Vagina (tissue), 2 donors: ENCODE measurements around the gene FMNL2. TPM values are rescaled to one million over a fixed set of nuclear protein-coding genes. Genes with fewer than 3 reads are reported as not detected.

Experiments used
- DNase-seq, 2 donors: peaks; one replicate each; pipeline ENCODE4 v3.0.0-alpha.2; 2017; ENCODE audit errors: extremely low spot score in 2 of 2
- H3K27ac ChIP-seq: fragments of 200-600 bp; sonication (generic); one replicate; pipeline ENCODE4 v1.5.1; 2019
- H3K27me3 ChIP-seq: fragments of 200-600 bp; sonication (generic); one replicate; pipeline ENCODE4 v1.5.1; 2019
- H3K36me3 ChIP-seq, 2 donors: fragments of 200-600 bp; sonication (generic); one replicate each; pipeline ENCODE4 v1.5.1; 2017 to 2019
- H3K4me1 ChIP-seq: fragments of 200-600 bp; sonication (generic); one replicate; pipeline ENCODE4 v1.5.1; 2019
- H3K4me3 ChIP-seq, 2 donors: fragments of 200-600 bp; sonication (generic); 1 replicate in 1 of 2; 2 replicates in 1 of 2; pipeline ENCODE4 v1.5.1; 2016 to 2019
- H3K9me3 ChIP-seq: fragments of 200-600 bp; sonication (generic); one replicate; pipeline ENCODE4 v1.5.1; 2019
- POLR2A ChIP-seq, 2 donors: fragments of 450-650 bp; IDR thresholded peaks; one replicate each; pipeline ENCODE4 v1.6.1; 2017; ENCODE audit warnings: antibody characterized with exemption in 2 of 2, mild to moderate bottlenecking in 2 of 2, moderate library complexity in 2 of 2
- POLR2AphosphoS5 ChIP-seq, 2 donors: sonication (generic); formaldehyde crosslinking; IDR thresholded peaks; one replicate each; pipeline ENCODE4 v1.9.0; 2017; ENCODE audit warnings: antibody characterized with exemption in 2 of 2, mild to moderate bottlenecking in 2 of 2, low read depth in 1 of 2; ENCODE audit not compliant: insufficient read depth in 1 of 2
- intact Hi-C: fragments of 100-400 bp; cut with DNase I; formaldehyde crosslinking; loops from one replicate; pipeline ENCODE4 v1.15.1; 2023
- total RNA-seq: library from RNA; depleted of rRNA; stranded (reverse); fragments of >200 nt; gene quantifications from one replicate; pipeline ENCODE4 v1.2.3, GENCODE V29; 2016
- TF ChIP-seq, protein P1 (sequence below), 3 experiments: fragments of 450-650 bp in 2 of 3; fragments of 200-600 bp in 1 of 3; sonication (generic) in 1 of 3; IDR thresholded peaks; one replicate each; pipeline ENCODE4 v1.5.1; 2017 to 2019; ENCODE audit warnings: antibody characterized with exemption in 3 of 3, mild to moderate bottlenecking in 2 of 3, moderate library complexity in 2 of 3

The FMNL2 gene
- total RNA-seq, 1 donor from 2014 or later, result 35.4 TPM

- no peak for DNase-seq
- Histone ChIP-seq H3K27ac (no peak overlapping the region), H3K4me1 (no peaks in the 10 kb centered on the region), H3K4me3 (no peak overlapping the region), H3K27me3 (no peaks in the 10 kb centered on the region), H3K9me3 (no peaks in the 10 kb centered on the region), H3K36me3 (no peaks in the 10 kb centered on the region)
- TF ChIP-seq, protein P1, sequence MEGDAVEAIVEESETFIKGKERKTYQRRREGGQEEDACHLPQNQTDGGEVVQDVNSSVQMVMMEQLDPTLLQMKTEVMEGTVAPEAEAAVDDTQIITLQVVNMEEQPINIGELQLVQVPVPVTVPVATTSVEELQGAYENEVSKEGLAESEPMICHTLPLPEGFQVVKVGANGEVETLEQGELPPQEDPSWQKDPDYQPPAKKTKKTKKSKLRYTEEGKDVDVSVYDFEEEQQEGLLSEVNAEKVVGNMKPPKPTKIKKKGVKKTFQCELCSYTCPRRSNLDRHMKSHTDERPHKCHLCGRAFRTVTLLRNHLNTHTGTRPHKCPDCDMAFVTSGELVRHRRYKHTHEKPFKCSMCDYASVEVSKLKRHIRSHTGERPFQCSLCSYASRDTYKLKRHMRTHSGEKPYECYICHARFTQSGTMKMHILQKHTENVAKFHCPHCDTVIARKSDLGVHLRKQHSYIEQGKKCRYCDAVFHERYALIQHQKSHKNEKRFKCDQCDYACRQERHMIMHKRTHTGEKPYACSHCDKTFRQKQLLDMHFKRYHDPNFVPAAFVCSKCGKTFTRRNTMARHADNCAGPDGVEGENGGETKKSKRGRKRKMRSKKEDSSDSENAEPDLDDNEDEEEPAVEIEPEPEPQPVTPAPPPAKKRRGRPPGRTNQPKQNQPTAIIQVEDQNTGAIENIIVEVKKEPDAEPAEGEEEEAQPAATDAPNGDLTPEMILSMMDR (IDR thresholded peaks at IDR 0.05), result no peak
- TF ChIP-seq POLR2A (IDR thresholded peaks at IDR 0.05), result no peak
- TF ChIP-seq POLR2AphosphoS5 (IDR thresholded peaks at IDR 0.05; ENCODE audit: insufficient read depth in 1 of 2, low read depth in 1 of 2), result no peak
- intact Hi-C loops, result no loop called here
These were observed 214.4 kb downstream of the FMNL2 start for GRCh38 chr2:152549423-152549822.

DNA sequence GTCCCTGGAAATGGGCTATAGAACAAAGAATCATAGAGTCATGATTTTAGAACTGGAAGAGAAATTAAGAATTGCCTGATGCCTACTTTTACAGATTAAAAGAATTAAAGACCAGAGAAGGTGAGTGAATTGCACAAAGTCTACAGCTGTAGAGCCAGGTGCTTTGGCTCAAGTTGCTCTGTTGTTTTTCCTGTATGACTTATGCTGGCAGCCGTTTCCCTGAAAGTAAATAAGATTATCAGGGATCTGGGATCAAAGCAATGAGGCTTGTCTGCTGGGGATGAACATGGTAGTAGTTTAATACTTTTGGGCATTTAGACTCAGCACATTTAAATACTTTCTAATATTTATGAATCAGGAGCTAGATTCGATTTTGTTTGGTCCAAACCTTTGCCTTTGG lies 215.4 kb downstream of the FMNL2 start:
- intact Hi-C loops, result no loop called here
- no peaks in the 10 kb centered on the region for H3K9me3 ChIP-seq
- TF ChIP-seq POLR2A (IDR thresholded peaks at IDR 0.05), result no peak
- TF ChIP-seq, protein P1 (IDR thresholded peaks at IDR 0.05), result no peak
- TF ChIP-seq POLR2AphosphoS5 (IDR thresholded peaks at IDR 0.05; ENCODE audit: insufficient read depth in 1 of 2, low read depth in 1 of 2), result no peak
- no peaks in the 10 kb centered on the region for H3K4me1 ChIP-seq
- H3K36me3 ChIP-seq, result no peaks in the 10 kb centered on the region
- H3K27me3 ChIP-seq, result no peaks in the 10 kb centered on the region
- H3K27ac ChIP-seq, result no peak overlapping the region
- H3K4me3 ChIP-seq, result no peak overlapping the region
- DNase-seq, result no peak

DNA sequence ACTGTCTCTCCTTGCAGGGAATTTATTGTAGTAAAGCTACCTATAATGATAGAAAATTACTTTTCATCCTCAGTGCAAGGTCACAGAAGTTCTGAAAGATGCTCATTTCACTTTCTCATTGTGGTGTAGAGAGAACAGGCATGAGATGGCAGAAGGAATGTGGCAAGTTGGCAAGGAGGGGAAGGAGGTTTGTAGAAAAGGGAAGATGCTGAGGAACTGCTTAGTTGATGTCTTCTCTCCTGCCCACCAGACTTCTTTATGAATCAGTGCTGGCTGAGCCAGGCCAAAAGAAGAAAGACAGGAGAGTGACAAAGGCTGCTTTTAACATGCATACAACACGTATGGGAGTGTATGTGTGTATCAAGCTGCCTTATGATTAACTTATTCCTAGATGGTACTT lies 217.9 kb downstream of the FMNL2 start:
- no peak for DNase-seq
- H3K27ac ChIP-seq, result no peak overlapping the region
- TF ChIP-seq POLR2AphosphoS5 (IDR thresholded peaks at IDR 0.05; ENCODE audit: insufficient read depth in 1 of 2, low read depth in 1 of 2), result no peak
- TF ChIP-seq, protein P1 (IDR thresholded peaks at IDR 0.05), result no peak
- TF ChIP-seq POLR2A (IDR thresholded peaks at IDR 0.05), result no peak
- no peaks in the 10 kb centered on the region for H3K9me3 ChIP-seq
- no peaks in the 10 kb centered on the region for H3K27me3 ChIP-seq
- intact Hi-C loops, result no loop called here
- no peak overlapping the region for H3K4me3 ChIP-seq
- peaks cover 10% of the 10 kb centered on the region for H3K4me1 ChIP-seq
- H3K36me3 ChIP-seq, result no peaks in the 10 kb centered on the region

- Histone ChIP-seq H3K27me3 (no peaks in the 10 kb centered on the region), H3K36me3 (no peaks in the 10 kb centered on the region), H3K27ac (no peak overlapping the region), H3K9me3 (no peaks in the 10 kb centered on the region), H3K4me1 (peaks cover 16% of the 10 kb centered on the region), H3K4me3 (no peak overlapping the region)
- no peak for DNase-seq
- TF ChIP-seq POLR2A (IDR thresholded peaks at IDR 0.05) (no peak), POLR2AphosphoS5 (IDR thresholded peaks at IDR 0.05; ENCODE audit: insufficient read depth in 1 of 2, low read depth in 1 of 2) (no peak)
- TF ChIP-seq, protein P1 (IDR thresholded peaks at IDR 0.05), result no peak
- intact Hi-C loops, result no loop called here
These were observed 218.5 kb downstream of the FMNL2 start for GRCh38 chr2:152553518-152553917.

DNA sequence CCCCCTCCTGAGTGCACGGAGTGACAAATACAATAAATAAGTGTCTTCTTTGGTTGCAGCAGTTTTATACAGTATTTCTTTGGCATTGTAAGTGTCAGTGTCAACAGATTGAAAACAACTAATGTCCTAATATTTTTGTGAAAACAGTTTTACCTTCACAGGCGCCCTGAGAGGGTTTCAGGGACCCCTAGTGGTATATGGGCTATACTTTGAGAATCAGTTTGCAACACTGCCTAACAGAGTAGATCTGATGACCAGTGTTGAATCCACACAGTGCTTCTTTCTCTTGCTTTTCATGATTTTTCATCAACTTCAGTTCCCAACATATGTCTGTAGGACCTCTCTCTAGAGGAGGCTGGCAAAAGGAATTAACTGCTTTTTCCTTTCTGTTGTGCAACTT lies 220.1 kb downstream of the FMNL2 start:
- Histone ChIP-seq H3K27me3 (no peaks in the 10 kb centered on the region), H3K27ac (no peak overlapping the region), H3K4me3 (no peak overlapping the region), H3K9me3 (no peaks in the 10 kb centered on the region), H3K36me3 (no peaks in the 10 kb centered on the region), H3K4me1 (peaks cover 28% of the 10 kb centered on the region)
- no peak for DNase-seq
- intact Hi-C loops, result no loop called here
- TF ChIP-seq, protein P1 (IDR thresholded peaks at IDR 0.05), result no peak
- TF ChIP-seq POLR2AphosphoS5 (IDR thresholded peaks at IDR 0.05; ENCODE audit: insufficient read depth in 1 of 2, low read depth in 1 of 2), result no peak
